Heart left ventricle (tissue), 16 donors: Measurements from ENCODE around the gene RPP40. TPM values are rescaled to one million over a fixed set of nuclear protein-coding genes. Genes with fewer than 3 reads are reported as not detected.
"Not testable (repeated sequence)": the region's sequence is repeated elsewhere in the genome, so short reads cannot be mapped to it uniquely, and the experiment has no call there.

Experiments used
- ATAC-seq, 4 donors: fragments of 200-7000 bp; cut with Tn5 transposase; one replicate each; pipeline ENCODE4 v1.9.1; 2020 to 2022; ENCODE audit warnings: moderate library complexity in 4 of 4, mild to moderate bottlenecking in 3 of 4, moderate number of reproducible peaks in 1 of 4
- DNase-seq, 5 donors: peaks; one replicate each; pipeline ENCODE4 v3.0.0-alpha.2; 2020
- H3K27ac ChIP-seq, 12 donors: fragments of 200-600 bp; sonication (generic) in 4 of 12; one replicate each; pipeline versions ENCODE4 v1.5.0 to v1.8.0; 2016 to 2022; ENCODE audit warnings: mild to moderate bottlenecking in 2 of 12
- H3K27me3 ChIP-seq, 9 donors: fragments of 200-600 bp; sonication (generic) in 2 of 9; one replicate each; pipeline versions ENCODE4 v1.5.1 to v1.8.0; 2016 to 2022; ENCODE audit warnings: mild to moderate bottlenecking in 3 of 9
- H3K36me3 ChIP-seq, 9 donors: fragments of 200-600 bp; sonication (generic) in 2 of 9; one replicate each; pipeline versions ENCODE4 v1.5.0 to v1.8.0; 2018 to 2022; ENCODE audit warnings: mild to moderate bottlenecking in 2 of 9
- H3K4me1 ChIP-seq, 12 donors: fragments of 200-600 bp; sonication (generic) in 4 of 12; one replicate each; pipeline versions ENCODE4 v1.5.0 to v1.8.0; 2016 to 2022; ENCODE audit warnings: mild to moderate bottlenecking in 3 of 12
- H3K4me3 ChIP-seq, 12 donors: fragments of 200-600 bp; sonication (generic) in 4 of 12; one replicate each; pipeline versions ENCODE4 v1.5.0 to v1.8.0; 2017 to 2022; ENCODE audit warnings: mild to moderate bottlenecking in 9 of 12, moderate library complexity in 4 of 12
- H3K9me3 ChIP-seq, 12 donors: fragments of 200-600 bp; sonication (generic) in 4 of 12; one replicate each; pipeline versions ENCODE4 v1.5.0 to v1.8.0; 2016 to 2022; ENCODE audit warnings: mild to moderate bottlenecking in 1 of 12
- CTCF ChIP-seq, 12 donors: fragments of 200-600 bp; sonication (generic) in 4 of 12; IDR thresholded peaks; one replicate each; pipeline versions ENCODE4 v1.5.0 to v1.8.0; 2018 to 2022; ENCODE audit warnings: antibody characterized with exemption in 12 of 12, mild to moderate bottlenecking in 5 of 12
- POLR2A ChIP-seq, 2 donors: fragments of 450-650 bp; IDR thresholded peaks; one replicate each; pipeline ENCODE4 v1.6.1; 2017; ENCODE audit warnings: antibody characterized with exemption in 2 of 2, mild to moderate bottlenecking in 2 of 2, moderate library complexity in 2 of 2
- WGBS, 4 donors: extraction: QIAGEN DNeasy Blood & Tissue Kit in 2 of 4; methylation state at CpG; one replicate each; pipeline versions ENCODE4 v1.1.5 to v1.1.7; 2013 to 2018; 5-methylcytosine and 5-hydroxymethylcytosine counted together
- intact Hi-C, 10 donors: fragments of 100-400 bp; cut with DNase I; formaldehyde crosslinking; loops; one replicate each; pipeline versions ENCODE4 v1.11.1 to v1.14.2; 2022
- polyA plus RNA-seq, 2 donors: library from polyadenylated mRNA; stranded (reverse); fragments of 200-250 nt; gene quantifications; one replicate each; pipeline ENCODE4 v1.2.3, GENCODE V29; 2013
- total RNA-seq, 9 donors: library from RNA; depleted of rRNA in 2 of 9; stranded (reverse); fragments of >200 nt in 2 of 9; fragmentation: NEBNext Ultra II Directional in 3 of 9; extraction: Animal tissue kit (Norgen Biotek cat#: 25700) in 3 of 9; gene quantifications; one replicate each; pipeline versions ENCODE4 v1.1.0 to v1.2.4, GENCODE V29; 2016 to 2023
- donor health status: ischemic (EF 13 %, LVEDD 7.1; RV severe dilation, severe dysfunction).
- donor health status: healthy with polysubstance abuse.
- donor health status: DM: no; HTN: yes; CAD: no.
- donor health status: DM: no; HTN: no; CAD: no.
- donor health status: ischemic (EF 25% LVEDD 6.9; RV normal size, moderate dysfunction).
- donor health status: ischemic (EF 25% LVEDD 5.7; RV mildly dilated, moderate dysfunction).
- donor health status: healthy.
- donor health status: DM: yes; HTN: yes; CAD: no.
- donor health status: ischemic (EF 35%, LVEDD 5.7; RV mildly dilated, moderate dysfunction).
- donor health status: nonischemic (EF 11% LVEDD 7.7; RV severe dilation, severe dysfunction).
- donor health status: DM: yes; HTN: yes; CAD: no.
- donor health status: PGD.
- donor health status: ischemic (EF 29% LVEDD 5.4; RV normal size, mild dysfunction).
- donor health status: nonischemic (EF 23%, LVEDD 6.1; RV moderate dilation, normal function).

Gene RPP40
- total and polyA plus RNA-seq, 11 donors: 1.8 to 13.7 (median 3.6) TPM

GRCh38 chr6:5011346-5011745 is 7.5 kb upstream of the RPP40 start:
- whole genome bisulfite sequencing, 4 donors: 85 to 89% (median 88%) methylated on average over 12 of the region's 12 CpGs
- Histone ChIP-seq H3K36me3 (no peaks in the 10 kb centered on the region), H3K4me1 (no peaks in the 10 kb centered on the region), H3K4me3 (no peak overlapping the region), H3K27me3 (no peaks in the 10 kb centered on the region), H3K9me3 (peaks cover 0 to 9% (median 0%) of the 10 kb centered on the region in 12 donors), H3K27ac (no peak overlapping the region)
- no peak for ATAC-seq
- TF ChIP-seq CTCF (IDR thresholded peaks at IDR 0.05) (no peak), POLR2A (IDR thresholded peaks at IDR 0.05) (no peak)
- DNase-seq: no peak
- intact Hi-C loops: no loop called here

- intact Hi-C loops: loop anchor here in 2 of 10 donors (10.0 kb wide), 3 partner anchors 107 to 257 kb away; partner anchors contain the start of genes CDYL (in 1 of the 2), FARS2 (in 1 of the 2) and LYRM4 (in 1 of the 2)
- ATAC-seq (no peak), DNase-seq (no peak)
- Histone ChIP-seq H3K27me3 (no peaks in the 10 kb centered on the region), H3K4me1 (peaks cover 0 to 8% (median 5%) of the 10 kb centered on the region in 12 donors), H3K4me3 (no peak overlapping the region), H3K27ac (no peak overlapping the region), H3K36me3 (no peaks in the 10 kb centered on the region), H3K9me3 (no peaks in the 10 kb centered on the region)
- TF ChIP-seq CTCF (IDR thresholded peaks at IDR 0.05): no peak
- no peak for TF ChIP-seq POLR2A (IDR thresholded peaks at IDR 0.05)
- WGBS, 4 donors: 88 to 96% (median 95%) methylated on average over 3 of the region's 3 CpGs
Measured at GRCh38 chr6:5007531-5007930, 3.7 kb upstream of the RPP40 start.

GRCh38 chr6:5006222-5006621 is 2.4 kb upstream of the RPP40 start:
- Histone ChIP-seq H3K4me3 (no peak overlapping the region), H3K9me3 (no peaks in the 10 kb centered on the region), H3K27ac (no peak overlapping the region), H3K36me3 (peaks cover 0 to 6% (median 3%) of the 10 kb centered on the region in 9 donors), H3K27me3 (no peaks in the 10 kb centered on the region), H3K4me1 (peaks cover 0 to 8% (median 5%) of the 10 kb centered on the region in 12 donors)
- TF ChIP-seq CTCF (IDR thresholded peaks at IDR 0.05) (no peak), POLR2A (IDR thresholded peaks at IDR 0.05) (no peak)
- intact Hi-C loops: loop anchor here in 2 of 10 donors (10.0 kb wide), 3 partner anchors 109 to 259 kb away; partner anchors contain the start of genes CDYL (in 1 of the 2), FARS2 (in 1 of the 2) and LYRM4 (in 1 of the 2)
- DNase-seq: no peak
- ATAC-seq: no peak
- 95 to 97% (median 96%) methylated on average over 6 of the region's 6 CpGs for WGBS, 4 donors

GRCh38 chr6:5005038-5005433 is 1.2 kb upstream of the RPP40 start:
- not testable (repeated sequence) for ATAC-seq, H3K9me3 ChIP-seq

More at GRCh38 chr6:5005038-5005433, 1.2 kb upstream of the RPP40 start:
- peaks cover 0 to 17% (median 7%) of the 10 kb centered on the region in 9 donors for H3K36me3 ChIP-seq
- not testable (repeated sequence) for H3K27me3 ChIP-seq, H3K4me1 ChIP-seq, H3K4me3 ChIP-seq, DNase-seq
- intact Hi-C loops: loop anchor here in 3 of 10 donors (2.0 to 10.0 kb wide), 4 partner anchors 22 to 260 kb away; partner anchors contain the start of genes CDYL (in 1 of the 3), FARS2 (in 1 of the 3) and LYRM4 (in 1 of the 3)
- WGBS, 4 donors: 90 to 99% (median 96%) methylated on average over 5 of the region's 5 CpGs
- peak overlapping the region in 1 of 12 donors; percentile 95 for H3K27ac ChIP-seq
